B cell (primary cell): ENCODE results near the gene ARID3B. TPM values are rescaled to one million over a fixed set of nuclear protein-coding genes. Genes with fewer than 3 reads are reported as not detected.

Source experiments
- ATAC-seq: fragments of 200-7000 bp; cut with Tn5 transposase; one replicate; pipeline ENCODE4 v1.10.0; 2021; ENCODE audit warnings: low read depth, mild to moderate bottlenecking, moderate number of reproducible peaks, moderate library complexity
- CTCF ChIA-PET: fragments of 350-600 bp; sonication (Branson Sonifier 250); formaldehyde crosslinking; loops from one replicate; lab custom pipeline; 2021; ENCODE audit warnings: antibody characterized with exemption, inconsistent platforms; lab: Charles Lee
- POLR2A ChIA-PET: fragments of 350-600 bp; sonication (Branson Sonifier 250); formaldehyde crosslinking; loops from one replicate; lab custom pipeline; 2021; ENCODE audit warnings: antibody characterized with exemption; lab: Charles Lee
- DNase-seq: peaks from one replicate; pipeline ENCODE4 v3.0.0; 2013
- H2AFZ ChIP-seq: 2 replicates; pipeline ENCODE4 v1.6.1; 2012; ENCODE audit warnings: mild to moderate bottlenecking, low read depth, low read length; ENCODE audit not compliant: insufficient read depth, poor library complexity, severe bottlenecking
- H3K27ac ChIP-seq, 2 donors: 1 replicate in 1 of 2; 2 replicates in 1 of 2; pipeline ENCODE4 v1.5.1; 2012 to 2013; ENCODE audit warnings: low read length in 2 of 2, mild to moderate bottlenecking in 2 of 2, moderate library complexity in 1 of 2
- H3K27me3 ChIP-seq, 4 experiments: fragments of 200-600 bp in 1 of 4; sonication (generic) in 1 of 4; replicated peaks in 1 of 4; 1 replicate in 2 of 4; 2 replicates in 2 of 4; pipeline versions ENCODE4 v1.6.1 to v1.7.0; 2013 to 2016; ENCODE audit warnings: low read length in 3 of 4, mild to moderate bottlenecking in 2 of 4, mixed read lengths in 1 of 4, moderate library complexity in 1 of 4; ENCODE audit not compliant: insufficient read depth in 4 of 4, control insufficient read depth in 3 of 4; ENCODE audit errors: control extremely low read depth in 1 of 4
- H3K36me3 ChIP-seq, 2 experiments: replicated peaks in 1 of 2; 1 replicate in 1 of 2; 2 replicates in 1 of 2; pipeline versions ENCODE4 v1.6.1 to v1.7.1; 2013; ENCODE audit warnings: low read length in 1 of 2; ENCODE audit not compliant: insufficient read depth in 2 of 2, control insufficient read depth in 1 of 2; ENCODE audit errors: control extremely low read depth in 1 of 2, extremely low read depth in 1 of 2
- H3K4me1 ChIP-seq, 2 donors: fragments of 200-600 bp in 1 of 2; sonication (generic) in 1 of 2; 1 replicate in 1 of 2; 2 replicates in 1 of 2; pipeline versions ENCODE4 v1.5.1 to v1.6.1; 2013 to 2017; ENCODE audit warnings: low read length in 2 of 2; ENCODE audit not compliant: control insufficient read depth in 2 of 2, insufficient read depth in 2 of 2
- H3K4me2 ChIP-seq: replicated peaks from 2 replicates; pipeline ENCODE3; 2012; ENCODE audit warnings: mild to moderate bottlenecking, low read depth, low read length; ENCODE audit not compliant: poor library complexity, severe bottlenecking
- H3K4me3 ChIP-seq, 5 experiments: fragments of 200-600 bp in 1 of 5; sonication (generic) in 1 of 5; 1 replicate in 3 of 5; 2 replicates in 2 of 5; pipeline versions ENCODE4 v1.5.1 to v1.7.0; 2011 to 2016; ENCODE audit warnings: low read length in 4 of 5, mild to moderate bottlenecking in 4 of 5, low read depth in 2 of 5, control low read depth in 1 of 5, moderate library complexity in 1 of 5; ENCODE audit not compliant: insufficient read depth in 1 of 5; ENCODE audit errors: control extremely low read depth in 1 of 5, extremely low read depth in 1 of 5
- H3K79me2 ChIP-seq: fragments of 200-600 bp; sonication (generic); one replicate; pipeline ENCODE4 v1.6.0; 2016; ENCODE audit warnings: low read length; ENCODE audit not compliant: control insufficient read depth, insufficient read depth
- H3K9ac ChIP-seq: fragments of 200-600 bp; sonication (generic); 2 replicates; pipeline ENCODE4 v1.6.1; 2017; ENCODE audit warnings: mild to moderate bottlenecking, low read length, moderate library complexity
- H3K9me3 ChIP-seq, 3 donors: one replicate each; pipeline versions ENCODE4 v1.6.1 to v1.7.1; 2013; ENCODE audit warnings: low read length in 2 of 3; ENCODE audit not compliant: control insufficient read depth in 2 of 3, insufficient read depth in 1 of 3; ENCODE audit errors: control extremely low read depth in 1 of 3
- H4K20me1 ChIP-seq: 2 replicates; pipeline ENCODE4 v1.6.0; 2012; ENCODE audit warnings: mild to moderate bottlenecking, low read length; ENCODE audit not compliant: insufficient read depth, control insufficient read depth, poor library complexity, severe bottlenecking
- H3K27ac Mint-ChIP-seq: one replicate; pipeline ENCODE4 v1.8.0; 2021; ENCODE audit warnings: mixed read lengths
- H3K27me3 Mint-ChIP-seq: one replicate; pipeline ENCODE4 v1.8.0; 2021; ENCODE audit warnings: mixed read lengths
- H3K4me1 Mint-ChIP-seq: one replicate; pipeline ENCODE4 v1.8.0; 2021; ENCODE audit warnings: mixed read lengths
- H3K4me3 Mint-ChIP-seq: one replicate; pipeline ENCODE4 v1.8.0; 2021; ENCODE audit warnings: mixed read lengths
- H3K9me3 Mint-ChIP-seq: one replicate; pipeline ENCODE4 v1.8.0; 2022; ENCODE audit warnings: mixed read lengths; ENCODE audit not compliant: insufficient read depth
- CTCF ChIP-seq: fragments of 200-600 bp; IDR thresholded peaks from one replicate; pipeline ENCODE4 v1.8.0; 2022; ENCODE audit warnings: antibody characterized with exemption, mild to moderate bottlenecking
- EZH2 ChIP-seq: IDR thresholded peaks from 2 replicates; pipeline ENCODE4 v1.6.1; 2012; ENCODE audit warnings: borderline replicate concordance, low read depth, mild to moderate bottlenecking, moderate library complexity, low read length; ENCODE audit not compliant: insufficient read depth, poor library complexity, severe bottlenecking
- WGBS: methylation state at CpG from one replicate; pipeline ENCODE4 v1.1.5; 2013; ENCODE audit warnings: missing lambda C conversion rate; ENCODE audit not compliant: insufficient coverage; 5-methylcytosine and 5-hydroxymethylcytosine counted together
- intact Hi-C: fragments of 100-400 bp; cut with micrococcal nuclease; formaldehyde crosslinking; loops from one replicate; pipeline ENCODE4 v1.10.0; 2022
- polyA plus RNA-seq: library from polyadenylated mRNA; depleted of rRNA; stranded (reverse); fragments of >200 nt; gene quantifications from 2 replicates; pipeline ENCODE4 v1.2.3, GENCODE V29; 2012
- total RNA-seq, 2 donors: library from RNA; stranded (reverse); fragments of 120-200 nt in 1 of 2; gene quantifications; 1 replicate in 1 of 2; 2 replicates in 1 of 2; pipeline versions ENCODE4 v1.2.3 to v1.2.4, GENCODE V29; 2013 to 2022

The ARID3B gene
- total and polyA plus RNA-seq, 2 donors (not counting 1 experiment from before 2014, with no cell fraction given), result 23.0 to 31.0 TPM

DNA sequence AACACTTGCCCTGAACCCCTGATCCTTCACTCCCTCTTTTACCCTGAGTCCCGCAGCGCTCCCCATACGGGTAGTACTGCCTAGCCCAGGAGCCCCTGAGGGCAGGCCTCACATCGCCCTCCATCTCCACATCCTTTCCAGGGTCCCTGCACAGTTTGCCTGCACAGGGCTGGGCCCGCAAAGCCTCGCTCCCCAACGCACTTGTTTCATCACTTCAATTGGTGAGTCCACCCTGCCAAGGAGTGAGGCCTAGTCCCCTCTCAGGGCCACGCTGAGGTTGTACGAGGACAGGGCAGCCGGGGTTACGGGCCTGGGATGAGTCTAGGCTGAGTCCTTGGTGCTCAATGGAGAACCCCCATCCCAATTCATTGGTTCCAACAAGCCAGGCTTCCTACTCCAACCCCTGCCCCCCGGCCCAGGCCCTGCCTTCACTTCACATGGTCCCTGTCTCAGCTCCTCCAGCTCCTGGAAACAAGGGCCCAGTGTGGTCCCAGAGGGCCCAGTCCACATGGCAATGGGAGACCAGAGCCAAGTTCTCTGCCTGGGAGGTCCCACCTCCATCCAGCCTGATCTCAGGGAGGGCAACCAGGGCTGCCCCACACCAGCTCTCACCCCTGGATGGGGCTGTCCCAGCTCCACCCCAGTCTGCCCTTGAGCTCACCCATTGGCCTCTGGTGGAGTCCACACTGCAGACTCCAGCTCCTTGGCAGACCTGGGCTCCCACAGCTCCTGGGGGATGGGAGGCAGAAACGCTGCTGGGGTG, 62.2 kb downstream of the ARID3B start:
- H2AFZ ChIP-seq, result no peak overlapping the region
- ATAC-seq (no peak), DNase-seq (no peak)
- H3K4me1 ChIP-seq, result peaks cover 3 to 10% of the 10 kb centered on the region in 2 donors
- H4K20me1 ChIP-seq, result no peaks in the 10 kb centered on the region
- WGBS, result 93% methylated on average over 13 of the region's 13 CpGs
- no peak overlapping the region for H3K4me3 ChIP-seq
- no peaks in the 10 kb centered on the region for H3K27me3 ChIP-seq
- no peak overlapping the region for H3K27ac ChIP-seq
- no peaks in the 10 kb centered on the region for H3K9me3 ChIP-seq
- H3K79me2 ChIP-seq, result peaks cover 7% of the 10 kb centered on the region
- no peak overlapping the region for H3K27ac Mint-ChIP-seq
- no peak overlapping the region for H3K9ac ChIP-seq
- H3K27me3 Mint-ChIP-seq, result no peaks in the 10 kb centered on the region
- TF ChIP-seq EZH2, result no peak
- intact Hi-C loops, result no loop called here
- CTCF ChIA-PET, result no interaction called here
- H3K4me2 ChIP-seq, result no peak overlapping the region
- no peaks in the 10 kb centered on the region for H3K9me3 Mint-ChIP-seq
- no peak overlapping the region for H3K4me3 Mint-ChIP-seq
- peaks cover 10% of the 10 kb centered on the region for H3K4me1 Mint-ChIP-seq
- no peaks in the 10 kb centered on the region for H3K36me3 ChIP-seq
- POLR2A ChIA-PET, result no interaction called here

DNA sequence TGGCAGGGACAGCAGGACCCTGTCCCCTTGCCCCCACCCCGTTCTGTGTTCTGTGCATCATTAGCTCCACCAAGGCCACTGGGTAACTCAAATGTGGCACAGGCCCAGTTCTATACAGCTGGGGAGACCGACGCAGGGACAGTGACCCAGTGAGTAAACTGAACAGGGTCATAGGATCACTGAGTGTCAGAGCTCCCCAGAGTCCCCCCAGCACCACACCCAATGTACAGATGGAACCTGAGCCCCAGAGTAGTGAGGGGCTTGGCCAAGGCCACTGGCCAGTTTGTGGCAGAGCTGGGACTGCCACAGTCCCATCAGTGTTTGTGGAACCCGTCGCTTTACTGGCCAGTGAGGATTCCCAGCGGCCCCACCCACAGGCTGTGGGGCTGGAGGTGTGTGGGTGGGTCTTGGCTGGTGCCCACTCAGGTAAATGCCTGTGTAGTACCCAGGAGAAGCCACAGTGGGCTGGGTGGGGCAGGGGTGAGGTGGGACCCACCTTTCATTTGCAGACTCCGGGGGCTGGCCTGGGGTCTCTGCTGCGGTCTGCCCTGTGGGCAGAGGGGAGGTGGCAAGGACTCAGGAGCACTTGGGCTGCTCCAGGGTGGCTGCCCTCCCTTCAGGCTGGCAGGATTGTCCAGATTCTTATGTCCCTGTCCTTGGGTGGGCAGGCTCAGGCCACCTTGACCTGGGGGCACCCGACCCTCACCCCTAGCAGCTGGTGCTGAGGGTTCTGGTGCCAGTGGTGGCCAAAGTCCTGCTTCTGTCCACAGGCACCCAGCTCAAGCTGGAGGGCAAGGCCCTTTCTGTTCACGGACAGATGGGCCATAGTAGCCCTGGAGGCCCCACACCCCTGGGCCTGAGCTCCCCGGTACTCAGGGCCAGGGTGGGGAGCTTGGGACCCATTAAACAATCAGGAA, 63.0 kb downstream of the ARID3B start:
- no peaks in the 10 kb centered on the region for H4K20me1 ChIP-seq
- WGBS, result 93% methylated on average over 11 of the region's 11 CpGs
- no peak overlapping the region for H2AFZ ChIP-seq
- Mint-ChIP-seq H3K27ac (no peak overlapping the region), H3K27me3 (no peaks in the 10 kb centered on the region), H3K9me3 (no peaks in the 10 kb centered on the region), H3K4me1 (peaks cover 2% of the 10 kb centered on the region), H3K4me3 (no peak overlapping the region)
- H3K27ac ChIP-seq, result no peak overlapping the region
- no peaks in the 10 kb centered on the region for H3K79me2 ChIP-seq
- no peak overlapping the region for H3K9ac ChIP-seq
- peaks cover 0 to 3% of the 10 kb centered on the region in 2 donors for H3K4me1 ChIP-seq
- ATAC-seq (no peak), DNase-seq (no peak)
- H3K4me2 ChIP-seq, result no peak overlapping the region
- no peaks in the 10 kb centered on the region for H3K9me3 ChIP-seq
- ChIA-PET POLR2A (no interaction called here), CTCF (interaction anchor here (1.0 kb wide), 1 partner anchor 144 kb away, joined by 3 read pairs; no protein-coding TSS in a partner anchor)
- TF ChIP-seq EZH2 (no peak), CTCF (no peak)
- H3K4me3 ChIP-seq, result no peak overlapping the region
- H3K36me3 ChIP-seq, result no peaks in the 10 kb centered on the region
- no peaks in the 10 kb centered on the region for H3K27me3 ChIP-seq
- intact Hi-C loops, result no loop called here
